A549 (cell line): ENCODE measurements around the gene DTX1. TPM values are rescaled to one million over a fixed set of nuclear protein-coding genes. Genes with fewer than 3 reads are reported as not detected.

Experiments
- ATAC-seq, 2 experiments: fragments of 200-7000 bp in 1 of 2; fragments of >200 bp in 1 of 2; cut with Nextera tagmentation in 1 of 2; cut with Tn5 transposase in 1 of 2; 3 replicates each; pipeline versions ENCODE4 v1.8.0 to v1.9.1; 2018 to 2020; ENCODE audit warnings: mild to moderate bottlenecking in 1 of 2, moderate library complexity in 1 of 2
- CTCF ChIA-PET: fragments of 300-600 bp; sonication (Branson Sonifier 250); formaldehyde crosslinking; extraction: SDS; loops from one replicate; lab custom pipeline; 2021; ENCODE audit warnings: antibody characterized with exemption, inconsistent platforms; lab: Yijun Ruan, JAX
- POLR2A ChIA-PET: fragments of 350-600 bp; formaldehyde crosslinking; extraction: SDS; loops from one replicate; lab custom pipeline; 2021; ENCODE audit warnings: antibody characterized with exemption, inconsistent platforms; lab: Yijun Ruan, JAX
- DNase-seq, 2 experiments: peaks; one replicate each; pipeline versions ENCODE4 v3.0.0 to v3.0.0-alpha.2; 2011 to 2016; ENCODE audit warnings: low read depth in 1 of 2, low spot score in 1 of 2
- FAIRE-seq: peaks from 2 replicates; lab custom pipeline; 2011; peaks lifted over from hg19 to GRCh38; lab: Jason Lieb, UNC
- H3K27ac ChIP-seq, 2 experiments: fragments of >200 bp; sonication (Bioruptor Twin); formaldehyde crosslinking; 3 replicates each; pipeline ENCODE4 v1.5.1; 2016 to 2017
- H3K4me1 ChIP-seq: fragments of >200 bp; sonication (Bioruptor Twin); formaldehyde crosslinking; 3 replicates; pipeline ENCODE4 v1.6.1; 2016
- H3K4me2 ChIP-seq: fragments of >200 bp; sonication (Bioruptor Twin); formaldehyde crosslinking; 3 replicates; pipeline ENCODE4 v1.6.1; 2016
- H3K4me3 ChIP-seq: fragments of >200 bp; sonication (Bioruptor Twin); formaldehyde crosslinking; 3 replicates; pipeline ENCODE4 v1.5.1; 2016
- H3K9me3 ChIP-seq: fragments of >200 bp; sonication (Bioruptor Twin); formaldehyde crosslinking; 3 replicates; pipeline ENCODE4 v1.6.1; 2016
- BCL3 ChIP-seq: fragments of >200 bp; sonication (Bioruptor Twin); formaldehyde crosslinking; IDR thresholded peaks from 3 replicates; pipeline ENCODE4 v1.6.1; 2016
- BHLHE40 ChIP-seq: IDR thresholded peaks from 2 replicates; pipeline ENCODE4 v1.6.1; 2012; ENCODE audit warnings: low read depth, low read length, inconsistent platforms
- CEBPB ChIP-seq, 2 experiments: fragments of >200 bp in 1 of 2; sonication (Bioruptor Twin) in 1 of 2; formaldehyde crosslinking in 1 of 2; IDR thresholded peaks; 2 replicates each; pipeline ENCODE4 v1.6.1; 2012 to 2016
- CHD2 ChIP-seq: fragments of 150-350 bp; IDR thresholded peaks from 2 replicates; pipeline ENCODE4 v1.6.1; 2014; ENCODE audit warnings: low read length; ENCODE audit not compliant: partially characterized antibody
- EHF ChIP-seq: fragments of 250-450 bp; sonication (Bioruptor Pico); IDR thresholded peaks from 2 replicates; pipeline ENCODE4 v1.5.0; 2020; ENCODE audit warnings: mild to moderate bottlenecking
- EP300 ChIP-seq, 2 experiments: fragments of >200 bp; sonication (Bioruptor Twin); formaldehyde crosslinking; IDR thresholded peaks; 2 replicates in 1 of 2; 3 replicates in 1 of 2; pipeline ENCODE4 v1.6.1; 2016 to 2017
- ESRRA ChIP-seq: fragments of 150-350 bp; IDR thresholded peaks from 2 replicates; pipeline ENCODE4 v1.6.1; 2014; ENCODE audit warnings: mild to moderate bottlenecking, low read length, borderline replicate concordance
- FOXS1 ChIP-seq: fragments of 250-450 bp; sonication (Bioruptor Pico); IDR thresholded peaks from 2 replicates; pipeline ENCODE4 v1.5.0; 2020; ENCODE audit warnings: mild to moderate bottlenecking, moderate library complexity
- GATA3 ChIP-seq: IDR thresholded peaks from 2 replicates; pipeline ENCODE4 v1.6.1; 2012; ENCODE audit warnings: borderline replicate concordance
- HEYL ChIP-seq: fragments of 250-450 bp; sonication (Bioruptor Pico); IDR thresholded peaks from 2 replicates; pipeline ENCODE4 v1.8.0; 2021; ENCODE audit warnings: mild to moderate bottlenecking, moderate library complexity
- HOXA7 ChIP-seq: fragments of 250-450 bp; sonication (Bioruptor Pico); IDR thresholded peaks from 2 replicates; pipeline ENCODE4 v1.5.0; 2020; ENCODE audit warnings: mild to moderate bottlenecking, moderate library complexity
- HOXB5 ChIP-seq: fragments of 250-450 bp; sonication (Bioruptor Pico); IDR thresholded peaks from 2 replicates; pipeline ENCODE4 v1.5.0; 2020; ENCODE audit warnings: mild to moderate bottlenecking, moderate library complexity
- MAX ChIP-seq: IDR thresholded peaks from 2 replicates; pipeline ENCODE4 v1.6.1; 2012
- MAZ ChIP-seq: fragments of 150-350 bp; IDR thresholded peaks from 2 replicates; pipeline ENCODE4 v1.6.1; 2014; ENCODE audit warnings: antibody characterized with exemption, low read depth, low read length, borderline replicate concordance
- PBX3 ChIP-seq: IDR thresholded peaks from 2 replicates; pipeline ENCODE4 v1.6.1; 2012
- POLR2A ChIP-seq: IDR thresholded peaks from 2 replicates; pipeline ENCODE4 v1.6.1; 2012; ENCODE audit warnings: mild to moderate bottlenecking, low read length
- POLR2AphosphoS2 ChIP-seq: conservative IDR thresholded peaks from 2 replicates; pipeline ENCODE4 v1.6.1; 2012; ENCODE audit warnings: low read length, improper control_type of control experiment, inconsistent platforms
- RAD21 ChIP-seq, 2 experiments: fragments of >200 bp in 1 of 2; sonication (Bioruptor Twin) in 1 of 2; formaldehyde crosslinking in 1 of 2; IDR thresholded peaks in 1 of 2; conservative IDR thresholded peaks in 1 of 2; 2 replicates in 1 of 2; 3 replicates in 1 of 2; pipeline ENCODE4 v1.6.1; 2012 to 2018; ENCODE audit warnings: inconsistent platforms in 1 of 2
- RARB ChIP-seq: fragments of 250-450 bp; sonication (Bioruptor Pico); IDR thresholded peaks from 2 replicates; pipeline ENCODE4 v1.8.0; 2021; ENCODE audit warnings: mild to moderate bottlenecking, moderate library complexity
- RCOR1 ChIP-seq: fragments of 150-350 bp; IDR thresholded peaks from 2 replicates; pipeline ENCODE4 v1.6.1; 2014; ENCODE audit warnings: antibody characterized with exemption, low read length, low read depth
- TFCP2L1 ChIP-seq: fragments of 250-450 bp; sonication (Bioruptor Pico); IDR thresholded peaks from 2 replicates; pipeline ENCODE4 v1.5.0; 2021; ENCODE audit warnings: mild to moderate bottlenecking
- TP53 ChIP-seq: fragments of 250-450 bp; sonication (Bioruptor Pico); IDR thresholded peaks from 2 replicates; pipeline ENCODE4 v1.5.0; 2021; ENCODE audit warnings: mild to moderate bottlenecking, moderate library complexity
- ZC3H11A ChIP-seq: fragments of 450-650 bp; IDR thresholded peaks from 2 replicates; pipeline ENCODE4 v1.6.1; 2014; ENCODE audit warnings: antibody characterized with exemption, mild to moderate bottlenecking
- ZNF302 ChIP-seq: fragments of 250-450 bp; sonication (Bioruptor Pico); IDR thresholded peaks from 2 replicates; pipeline ENCODE4 v1.9.0; 2021; ENCODE audit warnings: inconsistent platforms, mild to moderate bottlenecking, moderate library complexity
- ZSCAN20 ChIP-seq: fragments of 250-450 bp; sonication (Bioruptor Pico); IDR thresholded peaks from 2 replicates; pipeline ENCODE4 v1.8.0; 2022; ENCODE audit warnings: mild to moderate bottlenecking, moderate library complexity
- WGBS: methylation state at CpG from one replicate; pipeline ENCODE4 v1.1.6; 2017; ENCODE audit errors: missing lambda C conversion rate; 5-methylcytosine and 5-hydroxymethylcytosine counted together
- polyA plus RNA-seq, 4 experiments: library from polyadenylated mRNA; depleted of rRNA in 3 of 4; stranded (reverse); fragments of >200 nt; fragmentation: RNase III in 1 of 4; extraction: RNeasy Plus Mini Kit Qiagen cat#74134 plus additional on column Dnase treatment in 1 of 4; gene quantifications; 2 replicates in 3 of 4; 3 replicates in 1 of 4; pipeline ENCODE4 v1.2.3, GENCODE V29; 2011 to 2017
- TF ChIP-seq, protein P1 (sequence below): fragments of >200 bp; sonication (Bioruptor Twin); formaldehyde crosslinking; IDR thresholded peaks from 3 replicates; pipeline ENCODE4 v1.5.1; 2016
- TF ChIP-seq, protein P2 (sequence below): fragments of 450-650 bp; IDR thresholded peaks from 2 replicates; pipeline ENCODE4 v1.6.1; 2014; ENCODE audit warnings: antibody characterized with exemption
- TF ChIP-seq, protein P3 (sequence below): fragments of 200-600 bp; sonication (generic); IDR thresholded peaks from 2 replicates; pipeline ENCODE4 v1.6.1; 2016; ENCODE audit warnings: antibody characterized with exemption, mild to moderate bottlenecking, moderate library complexity

DTX1 gene
- polyA plus RNA-seq, 2 of the 4 experiments (the other 2 are of a cell fraction): 0.28 to 0.37 TPM

- H3K4me3 ChIP-seq: peak overlapping the region; percentile 25; the same call in 1 of the 3 replicates
- CTCF ChIA-PET: interaction anchor here (0.6 kb wide), 1 partner anchor 970 kb away, joined by 3 read pairs; no protein-coding TSS in a partner anchor
- FAIRE-seq: no peak
Observed at GRCh38 chr12:113077859-113078255, 21.3 kb downstream of the DTX1 start.

DNA sequence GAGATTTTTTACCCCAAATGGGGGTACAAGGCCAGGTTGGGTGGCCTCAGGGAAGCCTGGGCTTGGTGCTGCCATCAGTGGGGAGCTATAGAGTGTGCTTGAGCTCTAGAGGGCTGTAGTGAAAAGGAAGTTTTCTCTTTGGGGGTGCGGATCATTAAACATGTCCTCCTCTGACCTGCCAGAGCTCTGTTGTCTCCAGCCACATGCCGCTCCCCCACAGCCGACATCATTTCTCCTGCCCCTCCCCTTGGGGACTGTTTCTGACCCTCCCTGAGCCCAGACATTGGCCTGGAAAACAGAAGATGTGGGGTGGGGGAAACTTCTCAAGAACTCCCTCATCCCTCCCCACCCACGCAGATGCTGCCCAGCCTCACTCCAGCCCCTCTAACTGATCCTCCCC lies 25.3 kb downstream of the DTX1 start:
- POLR2A ChIA-PET: no interaction called here
- CTCF ChIA-PET: interaction anchor here (0.6 to 1.7 kb wide), 7 partner anchors 10 to 245 kb away, joined by 3 to 7 read pairs (median 3); no protein-coding TSS in a partner anchor
- no peak for TF ChIP-seq EP300 (IDR thresholded peaks at IDR 0.05)
- no peak for TF ChIP-seq RCOR1
- no peak for TF ChIP-seq RARB (CRISPR knock-in tag)
- no peak for TF ChIP-seq MAZ
- no peak for TF ChIP-seq HEYL
- no peak for TF ChIP-seq EHF (CRISPR knock-in tag)
- TF ChIP-seq, protein P1, sequence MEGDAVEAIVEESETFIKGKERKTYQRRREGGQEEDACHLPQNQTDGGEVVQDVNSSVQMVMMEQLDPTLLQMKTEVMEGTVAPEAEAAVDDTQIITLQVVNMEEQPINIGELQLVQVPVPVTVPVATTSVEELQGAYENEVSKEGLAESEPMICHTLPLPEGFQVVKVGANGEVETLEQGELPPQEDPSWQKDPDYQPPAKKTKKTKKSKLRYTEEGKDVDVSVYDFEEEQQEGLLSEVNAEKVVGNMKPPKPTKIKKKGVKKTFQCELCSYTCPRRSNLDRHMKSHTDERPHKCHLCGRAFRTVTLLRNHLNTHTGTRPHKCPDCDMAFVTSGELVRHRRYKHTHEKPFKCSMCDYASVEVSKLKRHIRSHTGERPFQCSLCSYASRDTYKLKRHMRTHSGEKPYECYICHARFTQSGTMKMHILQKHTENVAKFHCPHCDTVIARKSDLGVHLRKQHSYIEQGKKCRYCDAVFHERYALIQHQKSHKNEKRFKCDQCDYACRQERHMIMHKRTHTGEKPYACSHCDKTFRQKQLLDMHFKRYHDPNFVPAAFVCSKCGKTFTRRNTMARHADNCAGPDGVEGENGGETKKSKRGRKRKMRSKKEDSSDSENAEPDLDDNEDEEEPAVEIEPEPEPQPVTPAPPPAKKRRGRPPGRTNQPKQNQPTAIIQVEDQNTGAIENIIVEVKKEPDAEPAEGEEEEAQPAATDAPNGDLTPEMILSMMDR: no peak
- TF ChIP-seq ZNF302 (CRISPR knock-in tag): no peak
- no peak for TF ChIP-seq POLR2AphosphoS2
- TF ChIP-seq POLR2A: no peak
- no peak for TF ChIP-seq MAX
- TF ChIP-seq HOXA7 (CRISPR knock-in tag): no peak
- TF ChIP-seq PBX3: no peak

More at GRCh38 chr12:113077859-113078255, 21.3 kb downstream of the DTX1 start:
- ATAC-seq (no peak), DNase-seq (no peak)
- Histone ChIP-seq H3K4me1 (no peaks in the 10 kb centered on the region), H3K4me2 (peak overlapping the region; percentile 68), H3K9me3 (no peaks in the 10 kb centered on the region), H3K27ac (no peak overlapping the region)
- TF ChIP-seq CHD2: no peak
- no peak for TF ChIP-seq RAD21 (conservative IDR thresholded peaks at IDR 0.05 in 1 of 2, IDR thresholded peaks at IDR 0.05 in 1 of 2)
- TF ChIP-seq POLR2AphosphoS2: no peak
- no peak for TF ChIP-seq TFCP2L1
- TF ChIP-seq, protein P1: no peak
- TF ChIP-seq GATA3: no peak
- TF ChIP-seq ZSCAN20 (CRISPR knock-in tag): no peak
- TF ChIP-seq ZC3H11A: no peak
- TF ChIP-seq CEBPB (IDR thresholded peaks at IDR 0.05): no peak
- no peak for TF ChIP-seq HEYL
- TF ChIP-seq TP53 (CRISPR knock-in tag): no peak
- no peak for TF ChIP-seq EP300 (IDR thresholded peaks at IDR 0.05)
- no peak for TF ChIP-seq BCL3
- no peak for TF ChIP-seq FOXS1 (CRISPR knock-in tag)
- no peak for TF ChIP-seq ESRRA
- TF ChIP-seq BHLHE40: no peak
- TF ChIP-seq, protein P2, sequence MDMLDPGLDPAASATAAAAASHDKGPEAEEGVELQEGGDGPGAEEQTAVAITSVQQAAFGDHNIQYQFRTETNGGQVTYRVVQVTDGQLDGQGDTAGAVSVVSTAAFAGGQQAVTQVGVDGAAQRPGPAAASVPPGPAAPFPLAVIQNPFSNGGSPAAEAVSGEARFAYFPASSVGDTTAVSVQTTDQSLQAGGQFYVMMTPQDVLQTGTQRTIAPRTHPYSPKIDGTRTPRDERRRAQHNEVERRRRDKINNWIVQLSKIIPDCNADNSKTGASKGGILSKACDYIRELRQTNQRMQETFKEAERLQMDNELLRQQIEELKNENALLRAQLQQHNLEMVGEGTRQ: no peak
- TF ChIP-seq, protein P3, sequence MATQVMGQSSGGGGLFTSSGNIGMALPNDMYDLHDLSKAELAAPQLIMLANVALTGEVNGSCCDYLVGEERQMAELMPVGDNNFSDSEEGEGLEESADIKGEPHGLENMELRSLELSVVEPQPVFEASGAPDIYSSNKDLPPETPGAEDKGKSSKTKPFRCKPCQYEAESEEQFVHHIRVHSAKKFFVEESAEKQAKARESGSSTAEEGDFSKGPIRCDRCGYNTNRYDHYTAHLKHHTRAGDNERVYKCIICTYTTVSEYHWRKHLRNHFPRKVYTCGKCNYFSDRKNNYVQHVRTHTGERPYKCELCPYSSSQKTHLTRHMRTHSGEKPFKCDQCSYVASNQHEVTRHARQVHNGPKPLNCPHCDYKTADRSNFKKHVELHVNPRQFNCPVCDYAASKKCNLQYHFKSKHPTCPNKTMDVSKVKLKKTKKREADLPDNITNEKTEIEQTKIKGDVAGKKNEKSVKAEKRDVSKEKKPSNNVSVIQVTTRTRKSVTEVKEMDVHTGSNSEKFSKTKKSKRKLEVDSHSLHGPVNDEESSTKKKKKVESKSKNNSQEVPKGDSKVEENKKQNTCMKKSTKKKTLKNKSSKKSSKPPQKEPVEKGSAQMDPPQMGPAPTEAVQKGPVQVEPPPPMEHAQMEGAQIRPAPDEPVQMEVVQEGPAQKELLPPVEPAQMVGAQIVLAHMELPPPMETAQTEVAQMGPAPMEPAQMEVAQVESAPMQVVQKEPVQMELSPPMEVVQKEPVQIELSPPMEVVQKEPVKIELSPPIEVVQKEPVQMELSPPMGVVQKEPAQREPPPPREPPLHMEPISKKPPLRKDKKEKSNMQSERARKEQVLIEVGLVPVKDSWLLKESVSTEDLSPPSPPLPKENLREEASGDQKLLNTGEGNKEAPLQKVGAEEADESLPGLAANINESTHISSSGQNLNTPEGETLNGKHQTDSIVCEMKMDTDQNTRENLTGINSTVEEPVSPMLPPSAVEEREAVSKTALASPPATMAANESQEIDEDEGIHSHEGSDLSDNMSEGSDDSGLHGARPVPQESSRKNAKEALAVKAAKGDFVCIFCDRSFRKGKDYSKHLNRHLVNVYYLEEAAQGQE: no peak
- no peak for TF ChIP-seq HOXB5
- POLR2A ChIA-PET: no interaction called here
- WGBS: 13% methylated on average over 11 of the region's 48 CpGs

More for the DNA sequence above, 25.3 kb downstream of the DTX1 start:
- 75% methylated on average over 4 of the region's 4 CpGs for WGBS
- Histone ChIP-seq H3K4me1 (no peaks in the 10 kb centered on the region), H3K27ac (no peak overlapping the region), H3K4me3 (no peak overlapping the region), H3K4me2 (no peak overlapping the region), H3K9me3 (no peaks in the 10 kb centered on the region)
- FAIRE-seq (no peak), DNase-seq (no peak), ATAC-seq (no peak)
